GM12864 (cell line): ENCODE results near the gene PCID2.

Experiments
- DNase-seq: peaks from one replicate; pipeline ENCODE4 v3.0.0-alpha.2; 2011; ENCODE audit warnings: low read depth
- H3K4me3 ChIP-seq: 2 replicates; pipeline ENCODE4 v1.5.1; 2011; ENCODE audit warnings: mild to moderate bottlenecking, low read depth, low read length, control low read depth
- CTCF ChIP-seq: IDR thresholded peaks from 2 replicates; pipeline ENCODE4 v1.5.1; 2011; ENCODE audit warnings: low read depth, mild to moderate bottlenecking, moderate library complexity, low read length, control low read depth, inconsistent platforms; ENCODE audit errors: missing control alignments

Gene PCID2

DNA sequence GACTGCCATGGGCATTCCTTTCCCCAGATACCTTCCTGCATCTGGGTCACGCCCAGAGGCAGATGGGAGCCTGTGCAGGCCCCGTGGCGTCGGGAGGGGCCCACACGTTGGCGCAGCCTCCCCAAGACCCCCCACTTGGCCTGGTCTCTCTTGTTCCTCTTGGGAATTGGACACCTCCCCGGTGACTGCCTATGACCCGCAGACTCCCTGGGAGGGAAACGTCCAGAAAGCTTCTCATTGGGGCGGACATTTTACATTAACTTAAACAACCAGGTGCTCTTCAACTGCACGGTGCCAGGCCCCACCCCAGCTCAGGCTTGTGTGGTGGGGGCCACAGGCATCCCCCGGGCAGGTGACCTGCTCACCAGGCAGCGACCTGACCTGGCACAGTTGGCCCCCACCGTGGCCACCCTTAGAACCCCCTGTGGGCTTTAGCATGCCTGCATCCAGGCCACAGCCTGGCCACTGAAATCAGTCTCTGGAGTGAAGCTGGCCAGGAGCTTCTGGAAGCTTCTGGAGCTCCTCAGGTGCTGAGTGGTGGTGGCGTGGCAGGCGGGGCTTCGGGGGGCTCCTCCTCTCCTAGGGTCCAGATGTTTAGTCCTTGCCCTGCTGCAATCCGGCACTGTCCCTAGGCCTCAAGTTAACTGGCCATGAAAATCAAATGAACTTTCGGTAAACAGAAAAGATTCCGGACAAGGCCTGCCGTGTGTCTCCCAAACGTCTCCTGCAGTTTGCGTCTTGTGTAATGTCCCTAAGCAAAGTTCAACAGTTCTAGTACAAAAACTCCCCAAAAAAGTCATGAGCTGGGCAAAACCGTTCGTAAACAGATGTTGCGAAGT, 58.5 kb downstream of the PCID2 start:
- DNase-seq, result no peak
- no peak overlapping the region for H3K4me3 ChIP-seq
- TF ChIP-seq CTCF, result no peak

DNA sequence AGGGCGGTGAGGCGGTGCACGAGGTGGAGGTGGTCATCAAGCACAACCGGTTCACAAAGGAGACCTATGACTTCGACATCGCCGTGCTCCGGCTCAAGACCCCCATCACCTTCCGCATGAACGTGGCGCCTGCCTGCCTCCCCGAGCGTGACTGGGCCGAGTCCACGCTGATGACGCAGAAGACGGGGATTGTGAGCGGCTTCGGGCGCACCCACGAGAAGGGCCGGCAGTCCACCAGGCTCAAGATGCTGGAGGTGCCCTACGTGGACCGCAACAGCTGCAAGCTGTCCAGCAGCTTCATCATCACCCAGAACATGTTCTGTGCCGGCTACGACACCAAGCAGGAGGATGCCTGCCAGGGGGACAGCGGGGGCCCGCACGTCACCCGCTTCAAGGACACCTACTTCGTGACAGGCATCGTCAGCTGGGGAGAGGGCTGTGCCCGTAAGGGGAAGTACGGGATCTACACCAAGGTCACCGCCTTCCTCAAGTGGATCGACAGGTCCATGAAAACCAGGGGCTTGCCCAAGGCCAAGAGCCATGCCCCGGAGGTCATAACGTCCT, 59.4 kb downstream of the PCID2 start:
- TF ChIP-seq CTCF, result no peak
- DNase-seq, result no peak
- no peak overlapping the region for H3K4me3 ChIP-seq

DNA sequence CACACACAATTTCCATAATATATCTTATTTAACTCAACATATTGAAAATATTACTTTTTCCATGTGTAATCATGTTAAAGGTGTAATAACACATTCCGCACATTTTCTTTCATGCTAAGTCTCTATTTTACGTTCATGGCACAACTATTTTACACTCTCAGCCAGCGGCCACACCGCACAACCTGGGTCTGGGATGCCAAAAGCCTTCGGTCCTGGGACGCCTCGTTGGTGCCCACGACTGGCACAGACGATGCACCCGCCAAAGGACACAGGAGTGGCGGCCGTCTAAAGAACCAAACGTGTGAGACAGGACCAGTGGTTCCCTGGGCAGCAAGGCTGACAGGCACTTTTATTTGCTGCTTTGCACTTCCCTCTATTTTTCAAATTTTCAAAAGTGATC, 60.1 kb downstream of the PCID2 start:
- H3K4me3 ChIP-seq, result no peak overlapping the region
- no peak for DNase-seq
- TF ChIP-seq CTCF, result no peak

DNA sequence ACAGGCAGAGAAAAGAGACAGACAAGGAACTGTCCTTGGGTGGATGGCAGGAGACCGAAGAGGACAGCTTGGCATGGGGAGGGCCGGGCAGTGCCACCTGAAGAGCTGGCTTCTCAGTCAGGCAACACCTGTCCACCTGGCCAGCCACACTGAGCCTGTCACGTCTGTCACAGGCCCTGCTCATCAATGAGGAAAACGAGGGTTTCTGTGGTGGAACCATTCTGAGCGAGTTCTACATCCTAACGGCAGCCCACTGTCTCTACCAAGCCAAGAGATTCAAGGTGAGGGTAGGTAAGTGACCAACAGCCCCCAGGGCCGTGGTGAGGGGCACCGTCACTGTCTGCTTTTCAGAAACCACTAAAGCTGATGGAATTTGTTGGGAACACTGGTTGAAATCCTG, 61.3 kb downstream of the PCID2 start:
- TF ChIP-seq CTCF, result no peak
- H3K4me3 ChIP-seq, result no peak overlapping the region
- DNase-seq, result no peak

GRCh38 chr13:113146750-113147149, 61.7 kb downstream of the PCID2 start:
- no peak for DNase-seq
- TF ChIP-seq CTCF, result no peak
- no peak overlapping the region for H3K4me3 ChIP-seq

DNA sequence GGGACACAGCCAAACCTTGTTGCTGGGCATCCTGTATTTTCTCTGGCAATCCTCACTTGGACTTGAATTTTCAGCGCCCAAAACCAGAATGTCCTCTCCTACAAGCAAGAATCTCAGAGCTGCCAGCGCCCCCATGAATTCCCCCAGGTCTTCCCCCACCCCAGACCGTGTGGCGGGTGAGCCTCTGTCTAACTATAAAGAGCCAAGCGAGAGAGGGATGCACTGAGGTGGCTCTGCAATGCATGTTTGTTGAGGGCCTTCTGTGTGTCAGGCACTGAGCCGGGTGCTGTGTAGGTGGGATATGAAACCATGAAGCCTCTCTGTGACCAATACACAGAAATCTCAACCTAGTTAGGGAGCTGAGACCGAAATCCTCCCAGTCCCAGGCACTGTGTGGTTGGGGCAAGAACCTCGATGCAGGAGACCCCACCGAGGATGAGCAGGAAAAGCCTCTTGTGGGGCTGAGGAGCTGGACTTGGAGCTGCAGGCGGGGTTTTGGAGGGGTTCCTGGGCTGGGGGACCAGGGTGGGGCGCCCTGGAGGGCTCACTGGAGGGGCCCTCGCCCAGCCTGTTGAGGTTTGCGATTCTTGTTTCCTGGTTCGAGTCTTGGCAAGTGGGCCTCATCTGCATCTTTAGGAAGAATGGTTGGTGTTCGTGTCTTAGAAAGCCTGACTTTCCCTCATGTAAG, 62.4 kb downstream of the PCID2 start:
- H3K4me3 ChIP-seq, result no peak overlapping the region
- DNase-seq, result no peak
- no peak for TF ChIP-seq CTCF

DNA sequence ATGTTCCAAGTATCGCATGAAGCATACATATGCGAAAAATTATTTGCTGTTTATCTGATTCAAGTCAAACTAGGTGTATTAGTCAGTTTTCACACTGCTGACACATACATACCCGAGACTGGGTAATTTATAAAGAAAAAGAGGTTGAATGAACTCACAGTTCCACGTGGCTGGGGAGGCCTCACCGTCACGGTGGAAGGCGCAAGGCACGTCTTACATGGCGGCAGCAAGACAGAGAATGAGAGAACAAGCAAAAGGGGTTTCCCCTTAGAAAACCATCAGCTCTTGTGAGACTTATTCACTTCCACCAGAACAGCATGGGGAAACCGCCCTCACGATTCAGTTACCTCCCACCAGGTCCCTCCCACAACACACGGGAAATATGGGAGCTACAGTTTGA, 63.0 kb downstream of the PCID2 start:
- no peak for TF ChIP-seq CTCF
- no peak overlapping the region for H3K4me3 ChIP-seq
- DNase-seq, result no peak
